K562 (cell line): Measurements from ENCODE around the gene FAM199X. TPM values are rescaled to one million over a fixed set of nuclear protein-coding genes. Genes with fewer than 3 reads are reported as not detected.

Source experiments
- ATAC-seq: fragments of 200-7000 bp; cut with Tn5 transposase; 3 replicates; pipeline ENCODE4 v1.9.1; 2020; ENCODE audit warnings: moderate library complexity
- Bru-seq: library from RNA; stranded (reverse); fragments of 400-500 nt; gene quantifications from one replicate; lab custom pipeline; 2021; lab: Mats Ljungman, UMichigan
- BruChase-seq, 2 experiments: library from RNA; stranded (reverse); fragments of 400-500 nt; gene quantifications; one replicate each; lab custom pipeline; 2021; lab: Mats Ljungman, UMichigan
- BruUV-seq: library from RNA; stranded (reverse); fragments of 400-500 nt; replicated peaks from 2 replicates; lab custom pipeline; 2021; lab: Mats Ljungman, UMichigan
- CTCF ChIA-PET: fragments of 300-600 bp; formaldehyde crosslinking; extraction: SDS; loops from one replicate; lab custom pipeline; 2021; ENCODE audit warnings: low intra/inter-chr PET ratio; lab: Yijun Ruan, JAX
- POLR2A ChIA-PET: fragments of 300-600, 350-650 bp; sonication (Branson Sonifier 250); formaldehyde crosslinking; extraction: SDS; loops from one replicate; lab custom pipeline; 2021; ENCODE audit warnings: antibody characterized with exemption, inconsistent platforms; lab: Yijun Ruan, JAX
- DNase-seq, 4 experiments: peaks; one replicate each; pipeline versions ENCODE4 v3.0.0 to v3.0.0-alpha.2; 2011 to 2018; ENCODE audit warnings: low spot score in 3 of 4, mixed read lengths in 3 of 4; ENCODE audit errors: extremely low read depth in 1 of 4
- FAIRE-seq: peaks from 2 replicates; lab custom pipeline; 2011; peaks lifted over from hg19 to GRCh38; lab: Jason Lieb, UNC
- H2AFZ ChIP-seq: 2 replicates; pipeline ENCODE4 v1.6.0; 2011; ENCODE audit warnings: low read depth, low read length, control low read depth, inconsistent platforms
- H3K27ac ChIP-seq: fragments of 200-600 bp; 3 replicates; pipeline ENCODE4 v1.8.0; 2011; ENCODE audit warnings: low read depth, mild to moderate bottlenecking, control low read depth, inconsistent platforms, low read length, moderate library complexity, mixed read lengths; ENCODE audit errors: extremely low read depth
- H3K27me3 ChIP-seq, 2 experiments: fragments of 300-600 bp in 1 of 2; 2 replicates in 1 of 2; 3 replicates in 1 of 2; pipeline versions ENCODE4 v1.6.0 to v1.8.0; 2011; ENCODE audit warnings: inconsistent platforms in 2 of 2, low read length in 2 of 2, mild to moderate bottlenecking in 1 of 2, mixed read lengths in 1 of 2, moderate library complexity in 1 of 2; ENCODE audit not compliant: control insufficient read depth in 2 of 2, insufficient read depth in 2 of 2
- H3K36me3 ChIP-seq: fragments of 300-600 bp; 3 replicates; pipeline ENCODE4 v1.8.0; 2011; ENCODE audit warnings: mild to moderate bottlenecking, low read length, inconsistent platforms; ENCODE audit not compliant: control insufficient read depth, insufficient read depth
- H3K4me1 ChIP-seq, 2 experiments: fragments of 200-600 bp in 1 of 2; replicated peaks in 1 of 2; 2 replicates in 1 of 2; 3 replicates in 1 of 2; pipeline versions ENCODE4 v1.5.1 to v1.8.0; 2011; ENCODE audit warnings: inconsistent platforms in 2 of 2, low read length in 2 of 2, mild to moderate bottlenecking in 1 of 2, mixed read lengths in 1 of 2, moderate library complexity in 1 of 2; ENCODE audit not compliant: control insufficient read depth in 2 of 2, insufficient read depth in 2 of 2
- H3K4me2 ChIP-seq: 2 replicates; pipeline ENCODE4 v1.6.1; 2011; ENCODE audit warnings: low read length, control low read depth, inconsistent platforms, mixed read lengths; ENCODE audit not compliant: insufficient read depth
- H3K4me3 ChIP-seq: fragments of 200-600 bp; sonication (generic), shearing (Covaris generic); 2 replicates; pipeline ENCODE4 v1.5.1; 2016; ENCODE audit warnings: control low read depth, inconsistent platforms
- H3K79me2 ChIP-seq: fragments of 200-600 bp; 3 replicates; pipeline ENCODE4 v1.8.0; 2011; ENCODE audit warnings: low read length, inconsistent platforms; ENCODE audit not compliant: control insufficient read depth, insufficient read depth
- H3K9ac ChIP-seq, 2 experiments: 2 replicates each; pipeline versions ENCODE4 v1.6.0 to v1.6.1; 2011; ENCODE audit warnings: low read depth in 2 of 2, low read length in 2 of 2, control low read depth in 1 of 2, inconsistent platforms in 1 of 2, mild to moderate bottlenecking in 1 of 2, mixed read lengths in 1 of 2; ENCODE audit not compliant: insufficient read depth in 1 of 2
- H3K9me1 ChIP-seq: one replicate; pipeline ENCODE4 v1.6.0; 2011; ENCODE audit warnings: inconsistent platforms, mild to moderate bottlenecking, low read length, moderate library complexity; ENCODE audit not compliant: control insufficient read depth, insufficient read depth
- H3K9me3 ChIP-seq: replicated peaks from 2 replicates; pipeline ENCODE4 v1.5.1; 2011; ENCODE audit warnings: low read depth, low read length, inconsistent platforms; ENCODE audit not compliant: control insufficient read depth, insufficient read depth
- H4K20me1 ChIP-seq: replicated peaks from 2 replicates; pipeline ENCODE4 v1.6.1; 2011; ENCODE audit warnings: low read length, inconsistent platforms, mixed read lengths; ENCODE audit not compliant: control insufficient read depth, insufficient read depth
- CREB3 ChIP-seq: fragments of 450-650 bp; conservative IDR thresholded peaks from 2 replicates; pipeline ENCODE4 v1.6.1; 2016; ENCODE audit warnings: missing genetic modification characterization, low read depth, mild to moderate bottlenecking, missing compliant biosample characterization, moderate library complexity
- HCFC1 ChIP-seq: IDR thresholded peaks from 2 replicates; pipeline ENCODE4 v1.6.1; 2012; ENCODE audit warnings: low read depth, low read length, improper control_type of control experiment
- HMGN3 ChIP-seq: IDR thresholded peaks from 2 replicates; pipeline ENCODE4 v1.6.1; 2011; ENCODE audit warnings: borderline replicate concordance, low read depth, mild to moderate bottlenecking, mixed read lengths, low read length; ENCODE audit not compliant: insufficient read length; ENCODE audit errors: extremely low read depth
- JUN ChIP-seq, 2 experiments: sonication (generic) in 1 of 2; formaldehyde crosslinking in 1 of 2; IDR thresholded peaks; 2 replicates each; pipeline versions ENCODE4 v1.6.1 to v1.8.0; 2012 to 2022; ENCODE audit warnings: borderline replicate concordance in 2 of 2, mild to moderate bottlenecking in 2 of 2, improper control_type of control experiment in 1 of 2, low read depth in 1 of 2, low read length in 1 of 2, missing genetic modification reagents in 1 of 2
- LCOR ChIP-seq: sonication (generic); formaldehyde crosslinking; IDR thresholded peaks from 2 replicates; pipeline ENCODE4 v1.8.0; 2022; ENCODE audit warnings: mild to moderate bottlenecking, missing genetic modification reagents
- NCOA2 ChIP-seq, 2 experiments: fragments of 450-650 bp; IDR thresholded peaks; 2 replicates each; pipeline ENCODE4 v1.6.1; 2018; ENCODE audit warnings: mild to moderate bottlenecking in 2 of 2, moderate library complexity in 1 of 2; ENCODE audit not compliant: partially characterized antibody in 2 of 2
- PBX2 ChIP-seq, 2 experiments: IDR thresholded peaks in 1 of 2; conservative IDR thresholded peaks in 1 of 2; 2 replicates each; pipeline ENCODE4 v1.6.1; 2016; ENCODE audit warnings: low read depth in 2 of 2, mild to moderate bottlenecking in 1 of 2, missing compliant biosample characterization in 1 of 2, missing genetic modification characterization in 1 of 2, moderate library complexity in 1 of 2
- RFX1 ChIP-seq: fragments of 450-650 bp; IDR thresholded peaks from 2 replicates; pipeline ENCODE4 v1.6.1; 2016; ENCODE audit warnings: mild to moderate bottlenecking, moderate library complexity
- ZBTB1 ChIP-seq: sonication (generic); formaldehyde crosslinking; IDR thresholded peaks from 2 replicates; pipeline ENCODE4 v1.8.1; 2023; ENCODE audit warnings: missing genetic modification reagents, low read depth, mild to moderate bottlenecking, borderline replicate concordance
- WGBS: fragments of 100-300 bp; shearing (Covaris generic); methylation state at CpG from one replicate; pipeline ENCODE4 v1.1.6; 2016; ENCODE audit warnings: low coverage, mixed read lengths; ENCODE audit not compliant: insufficient coverage; ENCODE audit errors: missing lambda C conversion rate; 5-methylcytosine and 5-hydroxymethylcytosine counted together
- in situ Hi-C: fragments of 300-500 bp; cut with MboI; formaldehyde crosslinking; loops from 4 replicates; pipeline ENCODE4 v1.15.0; 2018; ENCODE audit warnings: inconsistent platforms, mixed read lengths
- intact Hi-C: fragments of 100-400 bp; cut with micrococcal nuclease; formaldehyde crosslinking; loops from 2 replicates; pipeline ENCODE4 v1.14.2; 2022
- long read RNA-seq, 3 experiments: library from polyadenylated mRNA in 2 of 3; library from RNA in 1 of 3; unstranded in 2 of 3; stranded (forward) in 1 of 3; transcript quantifications; one replicate each; pipeline ENCODE4 v2.0.0, GENCODE V29; 2019 to 2022
- polyA minus RNA-seq, 3 experiments: library from RNA; depleted of rRNA, polyadenylated mRNA; stranded (reverse); fragments of >200 nt; gene quantifications; 2 replicates each; pipeline ENCODE4 v1.2.3, GENCODE V29; 2011
- polyA plus RNA-seq, 8 experiments: library from polyadenylated mRNA; depleted of rRNA in 4 of 8; stranded (reverse) in 5 of 8; unstranded in 3 of 8; fragments of >200 nt; fragmentation: Nextera tagmentation in 2 of 8; fragmentation: Illumina TruSeq in 1 of 8; extraction: Ambion mirVana in 2 of 8; extraction: Trizol in 1 of 8; gene quantifications; 2 replicates each; pipeline versions ENCODE4 v1.2.1 to v1.2.3, GENCODE V29; 2011 to 2014; ENCODE audit warnings: inconsistent platforms in 1 of 8, missing spikeins in 1 of 8
- total RNA-seq, 7 experiments: library from RNA; depleted of rRNA in 6 of 7; stranded (reverse); fragments of >200 nt in 6 of 7; fragmentation: Illumina TruSeq in 2 of 7; extraction: Trizol in 2 of 7; gene quantifications; 2 replicates each; pipeline versions ENCODE4 v1.2.1 to v1.2.3, GENCODE V29; 2011 to 2021; ENCODE audit warnings: low replicate concordance in 1 of 7

The FAM199X gene
- total RNA-seq (2011; cell fraction: chromatin; rRNA removed; ENCODE audit: low replicate concordance) = 5.3 and 17.5 TPM in 2 replicates
- 3.2 and 4.5 TPM in 2 replicates for total RNA-seq (2011; cell fraction: nucleolus; rRNA removed)
- total RNA-seq (2011; cell fraction: nucleoplasm; rRNA removed) = 10.5 and 20.2 TPM in 2 replicates
- total RNA-seq (2014; rRNA removed) (13.7 and 14.2 TPM in 2 replicates), total RNA-seq (2014; rRNA removed; fragmentation: Illumina TruSeq; extraction: Trizol) (22.2 and 23.6 TPM in 2 replicates), total RNA-seq (2015; rRNA removed; fragmentation: Illumina TruSeq; extraction: Trizol) (20.3 and 21.2 TPM in 2 replicates), total RNA-seq (2021) (19.0 and 19.3 TPM in 2 replicates), polyA plus RNA-seq (2011; rRNA removed) (9.2 and 12.8 TPM in 2 replicates), polyA plus RNA-seq (2014; fragmentation: Illumina TruSeq; extraction: Trizol) (13.0 and 15.4 TPM in 2 replicates), polyA plus RNA-seq (2014; fragmentation: Nextera tagmentation; extraction: Ambion mirVana) (1 to 10 TPM; 4.6 to 5.6 TPM), polyA plus RNA-seq (2014; rRNA removed) (12.4 and 13.6 TPM in 2 replicates), polyA minus RNA-seq (2011; rRNA and poly(A)+ RNA removed) (17.1 and 17.6 TPM in 2 replicates), Bru-seq, nascent RNA (percentile 83 among the genes with signal in this experiment), BruChase-seq, experiment 1, labeled RNA remaining after a 2-hour chase (percentile 92 among the genes with signal in this experiment), BruChase-seq, experiment 2, labeled RNA remaining after a 6-hour chase (percentile 92 among the genes with signal in this experiment)
- 2.7 and 5.1 TPM in 2 replicates for polyA plus RNA-seq (2011; cell fraction: cytosol; rRNA removed)
- 7.5 and 9.6 TPM in 2 replicates for polyA plus RNA-seq (2011; cell fraction: nucleus; rRNA removed)
- polyA plus RNA-seq (2012) = 12.3 and 15.3 TPM in 2 replicates
- polyA minus RNA-seq (2011; cell fraction: cytosol; rRNA and poly(A)+ RNA removed) = 8.4 and 10.5 TPM in 2 replicates
- 6.1 and 9.3 TPM in 2 replicates for polyA minus RNA-seq (2011; cell fraction: nucleus; rRNA and poly(A)+ RNA removed)
- long read RNA-seq, experiment 1, full-length matches to known transcripts = 140 of 199 reads
- long read RNA-seq, experiment 1, partial matches to known transcripts = 4 of 199 reads
- long read RNA-seq, experiment 1, other reads (novel, unspliced or antisense) = 55 of 199 reads
- long read RNA-seq, experiment 2, full-length matches to known transcripts = 1 of 19 reads
- long read RNA-seq, experiment 2, partial matches to known transcripts = 0 of 19 reads
- long read RNA-seq, experiment 2, other reads (novel, unspliced or antisense) = 18 of 19 reads
- long read RNA-seq, experiment 3, full-length matches to known transcripts = 8 of 13 reads
- long read RNA-seq, experiment 3, partial matches to known transcripts = 3 of 13 reads
- long read RNA-seq, experiment 3, other reads (novel, unspliced or antisense) = 2 of 13 reads

GRCh38 chrX:104165894-104166734 lies at the start of gene FAM199X:
Gene FAM199X (plus strand): TSS chrX:104166453. CDS start chrX:104166786, 333 bp downstream.
- ATAC-seq (peak; percentile 97), DNase-seq (peak; percentile 83 to 91 (median 90)), FAIRE-seq (peak; percentile 63)
- ChIA-PET POLR2A (interaction anchor here (0.6 to 1.9 kb wide), 3 partner anchors 9 to 18 kb away, joined by 3 to 16 read pairs (median 4); partner anchors contain the start of gene SLC25A53), CTCF (no interaction called here)
- Histone ChIP-seq H3K9ac (peak within 1 kb of the TSS; percentile 79 to 97), H3K9me1 (no peaks in the 10 kb centered on the region), H3K27me3 (no peaks in the 10 kb centered on the region), H3K36me3 (peaks cover 12% of the 10 kb centered on the region; the same call in 1 of the 3 replicates), H3K79me2 (peaks cover 47% of the 10 kb centered on the region), H3K4me1 (peaks cover 0 to 7% of the 10 kb centered on the region in 2 experiments; a peak in 4 of 5 replicates), H3K27ac (peak within 1 kb of the TSS; percentile 81), H3K4me3 (peak within 1 kb of the TSS; percentile 83), H4K20me1 (peaks cover 5% of the 10 kb centered on the region; the same call in 1 of the 2 replicates), H2AFZ (peak within 1 kb of the TSS; percentile 96), H3K9me3 (no peaks in the 10 kb centered on the region), H3K4me2 (peak within 1 kb of the TSS; percentile 86)
- no TSS peak for BruUV-seq
- in situ Hi-C loops (no loop called here), intact Hi-C loops (loop anchor here (10.0 kb wide), 1 partner anchor 481 kb away; the partner anchor contains the start of gene MORF4L2)
- WGBS = 2% methylated on average over 29 of the region's 71 CpGs
- TF ChIP-seq CREB3 (tag) (no peak), JUN (IDR thresholded peaks at IDR 0.05; ENCODE audit: borderline replicate concordance, low read depth, low read length) (no peak), JUN (CRISPR knock-in tag; IDR thresholded peaks at IDR 0.05; ENCODE audit: borderline replicate concordance) (no peak), RFX1 (no peak), PBX2 (CRISPR knock-in tag; IDR thresholded peaks at IDR 0.05; ENCODE audit: low read depth) (no peak), PBX2 (tag; conservative IDR thresholded peaks at IDR 0.05; ENCODE audit: low read depth) (no peak), HMGN3 (peak; percentile 74), HCFC1 (peak; percentile 53), LCOR (CRISPR knock-in tag) (no peak), ZBTB1 (CRISPR knock-in tag) (peak; percentile 9; the same call in 1 of the 2 replicates), NCOA2 (IDR thresholded peaks at IDR 0.05; ENCODE audit: partially characterized antibody in 2 of 2) (no peak)
